Activated naive CD4-positive, alpha-beta T cell treated with anti-CD3 and anti-CD28 coated beads, Interleukin-2, amount 10 ng/mL, durations not matched to agents 7 days and 5 days (primary cell): ENCODE measurements around the gene SMDT1.
"Not testable (repeated sequence)": the region's sequence is repeated elsewhere in the genome, so short reads cannot be mapped to it uniquely, and the experiment has no call there.

Experiments used
- CTCF ChIA-PET: fragments of 350-600 bp; sonication (Branson Sonifier 250); formaldehyde crosslinking; loops from one replicate; lab custom pipeline; 2021; ENCODE audit warnings: antibody characterized with exemption; lab: Charles Lee
- DNase-seq: peaks from one replicate; pipeline ENCODE4 v3.0.0-alpha.2; 2020
- H3K27ac Mint-ChIP-seq: one replicate; pipeline ENCODE4 v1.8.0; 2021; ENCODE audit warnings: mild to moderate bottlenecking, moderate library complexity, mixed read lengths
- H3K27me3 Mint-ChIP-seq: one replicate; pipeline ENCODE4 v1.8.0; 2021; ENCODE audit warnings: mild to moderate bottlenecking, mixed read lengths
- H3K36me3 Mint-ChIP-seq: one replicate; pipeline ENCODE4 v1.8.0; 2021; ENCODE audit warnings: mixed read lengths
- H3K4me1 Mint-ChIP-seq: one replicate; pipeline ENCODE4 v1.8.0; 2021; ENCODE audit warnings: mixed read lengths
- H3K4me3 Mint-ChIP-seq: one replicate; pipeline ENCODE4 v1.8.0; 2021; ENCODE audit warnings: mild to moderate bottlenecking, moderate library complexity, mixed read lengths
- H3K9me3 Mint-ChIP-seq: one replicate; pipeline ENCODE4 v1.8.0; 2021; ENCODE audit warnings: mixed read lengths

Gene SMDT1

DNA sequence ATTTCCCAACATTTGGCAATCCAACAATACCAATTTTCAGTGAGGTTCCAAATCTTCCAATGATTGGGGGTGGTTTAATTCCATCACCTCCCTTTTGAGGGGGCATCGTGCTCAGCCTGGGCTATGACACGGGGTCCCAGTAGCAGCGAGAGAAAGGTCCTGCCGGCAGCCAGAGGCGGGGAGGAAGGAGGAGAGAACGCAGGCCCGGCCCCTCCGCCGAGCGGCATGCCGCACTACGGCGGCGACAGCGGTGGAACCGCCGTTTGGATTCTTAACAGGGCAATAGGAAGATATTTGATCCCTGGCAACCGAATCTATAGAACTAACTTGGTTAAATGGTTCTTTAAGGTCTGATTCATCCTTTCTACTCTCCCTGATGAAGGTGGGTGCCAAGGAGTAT is 29.3 kb downstream of the SMDT1 start:
- peaks cover 8% of the 10 kb centered on the region for H3K36me3 Mint-ChIP-seq
- no peaks in the 10 kb centered on the region for H3K4me1 Mint-ChIP-seq
- DNase-seq = no peak
- peaks cover 4% of the 10 kb centered on the region for H3K27me3 Mint-ChIP-seq
- peaks cover 12% of the 10 kb centered on the region for H3K9me3 Mint-ChIP-seq
- CTCF ChIA-PET = no interaction called here
- H3K4me3 Mint-ChIP-seq = no peak overlapping the region
- no peak overlapping the region for H3K27ac Mint-ChIP-seq

GRCh38 chr22:42111798-42112197 is 32.3 kb downstream of the SMDT1 start:
- Mint-ChIP-seq H3K27ac (no peak overlapping the region), H3K27me3 (peaks cover 6% of the 10 kb centered on the region), H3K4me3 (no peak overlapping the region), H3K36me3 (peaks cover 19% of the 10 kb centered on the region), H3K4me1 (peaks cover 2% of the 10 kb centered on the region), H3K9me3 (peaks cover 25% of the 10 kb centered on the region)
- CTCF ChIA-PET = interaction anchor here (0.9 to 1.7 kb wide), 5 partner anchors 10 to 144 kb away, joined by 3 to 15 read pairs (median 5); partner anchors contain the start of genes NDUFA6 and SEPTIN3
- DNase-seq = no peak

GRCh38 chr22:42112793-42113192 is 33.3 kb downstream of the SMDT1 start:
- H3K4me3 Mint-ChIP-seq, H3K27me3 Mint-ChIP-seq, H3K4me1 Mint-ChIP-seq, H3K27ac Mint-ChIP-seq, DNase-seq: not testable (repeated sequence)
- H3K9me3 Mint-ChIP-seq = peaks cover 30% of the 10 kb centered on the region
- CTCF ChIA-PET = interaction anchor here (0.7 to 1.7 kb wide), 10 partner anchors 9 to 366 kb away, joined by 3 to 15 read pairs (median 4); partner anchors contain the start of genes NDUFA6 and SEPTIN3
- H3K36me3 Mint-ChIP-seq = peaks cover 23% of the 10 kb centered on the region

GRCh38 chr22:42114721-42115120 is 35.2 kb downstream of the SMDT1 start:
- no peak for DNase-seq
- H3K36me3 Mint-ChIP-seq = peaks cover 30% of the 10 kb centered on the region
- peaks cover 3% of the 10 kb centered on the region for H3K27me3 Mint-ChIP-seq
- peaks cover 30% of the 10 kb centered on the region for H3K9me3 Mint-ChIP-seq
- no peak overlapping the region for H3K27ac Mint-ChIP-seq
- CTCF ChIA-PET = no interaction called here
- H3K4me3 Mint-ChIP-seq = no peak overlapping the region
- peaks cover 18% of the 10 kb centered on the region for H3K4me1 Mint-ChIP-seq

- not testable (repeated sequence) for H3K27ac Mint-ChIP-seq, DNase-seq, H3K4me3 Mint-ChIP-seq, H3K27me3 Mint-ChIP-seq
- Mint-ChIP-seq H3K9me3 (peaks cover 30% of the 10 kb centered on the region), H3K36me3 (peaks cover 30% of the 10 kb centered on the region), H3K4me1 (peaks cover 25% of the 10 kb centered on the region)
- CTCF ChIA-PET = interaction anchor here (1.2 kb wide), 1 partner anchor 148 kb away, joined by 3 read pairs; no protein-coding TSS in a partner anchor
Measured at GRCh38 chr22:42115420-42115830, 35.9 kb downstream of the SMDT1 start.

- no peak for DNase-seq
Measured at GRCh38 chr22:42116848-42117424, 37.4 kb downstream of the SMDT1 start.

GRCh38 chr22:42120231-42121021 is 40.9 kb downstream of the SMDT1 start:
- Mint-ChIP-seq H3K9me3 (peaks cover 16% of the 10 kb centered on the region), H3K4me1 (peaks cover 45% of the 10 kb centered on the region), H3K36me3 (peaks cover 21% of the 10 kb centered on the region), H3K27ac (peak overlapping the region; percentile 92), H3K4me3 (peak overlapping the region; percentile 51)
- H3K27me3 Mint-ChIP-seq, CTCF ChIA-PET: not testable (repeated sequence)
- DNase-seq = peak; percentile 62

More at GRCh38 chr22:42116848-42117424, 37.4 kb downstream of the SMDT1 start:
- Mint-ChIP-seq H3K9me3 (peaks cover 30% of the 10 kb centered on the region), H3K4me1 (peaks cover 38% of the 10 kb centered on the region), H3K27ac (peak overlapping the region; percentile 38), H3K4me3 (no peak overlapping the region), H3K27me3 (peaks cover 3% of the 10 kb centered on the region), H3K36me3 (peaks cover 30% of the 10 kb centered on the region)
- CTCF ChIA-PET = interaction anchor here (1.3 to 2.3 kb wide), 6 partner anchors 18 to 327 kb away, joined by 3 to 8 read pairs (median 5); partner anchors contain the start of gene NDUFA6

GRCh38 chr22:42123529-42123928 is 44.0 kb downstream of the SMDT1 start:
- H3K4me1 Mint-ChIP-seq = peaks cover 39% of the 10 kb centered on the region
- H3K9me3 Mint-ChIP-seq, H3K36me3 Mint-ChIP-seq, CTCF ChIA-PET, DNase-seq, H3K27me3 Mint-ChIP-seq, H3K27ac Mint-ChIP-seq, H3K4me3 Mint-ChIP-seq: not testable (repeated sequence)

GRCh38 chr22:42127606-42128005 is 48.1 kb downstream of the SMDT1 start:
- no peaks in the 10 kb centered on the region for H3K4me1 Mint-ChIP-seq
- no peaks in the 10 kb centered on the region for H3K36me3 Mint-ChIP-seq
- CTCF ChIA-PET = no interaction called here

DNA sequence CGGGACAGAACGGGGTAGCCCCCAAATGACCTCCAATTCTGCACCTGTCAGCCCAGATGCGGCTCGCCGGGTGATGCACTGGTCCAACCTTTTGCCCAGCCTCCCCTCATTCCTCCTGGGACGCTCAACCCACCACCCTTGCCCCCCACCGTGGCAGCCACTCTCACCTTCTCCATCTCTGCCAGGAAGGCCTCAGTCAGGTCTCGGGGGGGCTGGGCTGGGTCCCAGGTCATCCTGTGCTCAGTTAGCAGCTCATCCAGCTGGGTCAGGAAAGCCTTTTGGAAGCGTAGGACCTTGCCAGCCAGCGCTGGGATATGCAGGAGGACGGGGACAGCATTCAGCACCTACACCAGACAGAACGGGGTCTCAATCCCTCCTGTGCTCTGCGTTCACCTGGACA is 48.5 kb downstream of the SMDT1 start:
- H3K9me3 Mint-ChIP-seq, H3K4me1 Mint-ChIP-seq, H3K27me3 Mint-ChIP-seq, H3K27ac Mint-ChIP-seq, H3K4me3 Mint-ChIP-seq, CTCF ChIA-PET, DNase-seq, H3K36me3 Mint-ChIP-seq: not testable (repeated sequence)

More at GRCh38 chr22:42127606-42128005, 48.1 kb downstream of the SMDT1 start:
- no peaks in the 10 kb centered on the region for H3K9me3 Mint-ChIP-seq
- H3K27ac Mint-ChIP-seq = no peak overlapping the region
- no peak overlapping the region for H3K4me3 Mint-ChIP-seq
- H3K27me3 Mint-ChIP-seq = no peaks in the 10 kb centered on the region
- DNase-seq = no peak

- DNase-seq, H3K4me1 Mint-ChIP-seq, CTCF ChIA-PET, H3K36me3 Mint-ChIP-seq, H3K9me3 Mint-ChIP-seq, H3K27me3 Mint-ChIP-seq, H3K27ac Mint-ChIP-seq, H3K4me3 Mint-ChIP-seq: not testable (repeated sequence)
Measured at GRCh38 chr22:42128776-42129694, 49.5 kb downstream of the SMDT1 start.

DNA sequence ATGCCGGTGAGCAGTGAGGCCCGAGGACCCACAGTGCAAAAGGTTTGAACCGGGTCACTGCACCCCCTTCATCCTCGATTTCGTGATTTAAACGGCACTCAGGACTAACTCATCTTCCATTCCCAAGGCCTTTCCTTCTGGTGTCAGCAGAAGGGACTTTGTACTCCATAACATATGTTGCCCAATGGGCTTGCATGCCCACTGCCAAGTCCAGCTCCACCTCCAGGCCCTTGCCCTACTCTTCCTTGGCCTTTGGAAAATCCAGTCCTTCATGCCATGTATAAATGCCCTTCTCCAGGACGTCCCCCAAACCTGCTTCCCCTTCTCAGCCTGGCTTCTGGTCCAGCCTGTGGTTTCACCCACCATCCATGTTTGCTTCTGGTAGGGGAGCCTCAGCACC is 50.7 kb downstream of the SMDT1 start:
- not testable (repeated sequence) for DNase-seq, H3K4me1 Mint-ChIP-seq

GRCh38 chr22:42130639-42131431 is 51.3 kb downstream of the SMDT1 start, which contains the start of gene CYP2D6:
TSS of gene CYP2D6 (minus strand) at chr22:42130810. CDS start at chr22:42130791, 19 bp downstream.
- H3K27me3 Mint-ChIP-seq, H3K9me3 Mint-ChIP-seq, CTCF ChIA-PET, DNase-seq, H3K4me3 Mint-ChIP-seq, H3K4me1 Mint-ChIP-seq, H3K36me3 Mint-ChIP-seq: not testable (repeated sequence)
- peak within 1 kb of the TSS; percentile 19 for H3K27ac Mint-ChIP-seq

More for the DNA sequence above, 50.7 kb downstream of the SMDT1 start:
- H3K27ac Mint-ChIP-seq, H3K9me3 Mint-ChIP-seq, H3K4me3 Mint-ChIP-seq, H3K36me3 Mint-ChIP-seq, H3K27me3 Mint-ChIP-seq, CTCF ChIA-PET: not testable (repeated sequence)
